HG03139 (cell line): Measurements from ENCODE around the gene BRS3.
"Not testable (repeated sequence)": the region's sequence is repeated elsewhere in the genome, so short reads cannot be mapped to it uniquely, and the experiment has no call there.

Experiments used
- ATAC-seq: cut with Tn5 transposase; IDR thresholded peaks from one replicate; pipeline ENCODE4 v1.9.1; 2021; ENCODE audit not compliant: unreplicated experiment

Gene BRS3

DNA sequence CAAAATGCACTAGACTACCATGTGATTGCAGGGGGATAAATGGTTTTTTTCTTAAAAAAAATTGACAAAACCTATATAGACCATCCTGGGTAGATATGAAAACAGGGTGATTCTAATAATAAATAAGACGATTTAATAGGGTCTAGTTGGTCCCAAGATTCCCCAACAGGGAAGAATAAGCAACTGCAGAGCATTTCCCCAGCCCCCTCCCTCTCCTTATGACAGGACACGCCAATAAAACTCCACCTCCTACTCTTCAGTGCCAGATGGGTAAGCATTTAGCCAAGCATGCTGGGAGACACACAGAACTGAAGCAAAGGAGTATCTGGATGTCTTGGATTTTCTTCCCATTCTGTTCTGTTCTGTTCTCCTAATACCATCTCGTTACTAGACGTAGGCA lies at the start of gene BRS3:
TSS of gene BRS3 (plus strand) at position 301 of the 400 bp plus-strand sequence. CDS start 168 bp downstream, outside the sequence.
- no peak for ATAC-seq

DNA sequence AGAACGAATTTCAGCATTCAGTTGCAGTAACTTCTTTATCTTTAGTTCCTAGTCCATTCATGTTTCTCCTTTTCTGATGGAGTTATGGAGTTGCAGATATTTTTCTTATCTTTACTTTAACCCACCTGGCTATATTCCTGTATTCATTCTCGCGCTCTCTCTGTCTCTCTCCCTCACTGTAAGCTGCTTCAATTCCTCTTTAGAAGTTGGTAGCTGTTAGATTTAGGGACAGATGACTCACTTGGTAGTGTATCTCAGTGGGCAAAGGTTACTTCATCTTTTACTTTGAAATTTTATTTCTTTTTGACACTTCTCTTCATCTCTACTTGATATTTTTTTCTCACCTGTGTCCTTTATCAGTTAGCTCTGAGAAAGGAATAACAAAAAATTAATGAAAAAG lies 49.6 kb upstream of the BRS3 start:
- ATAC-seq, result no peak

- not testable (repeated sequence) for ATAC-seq
Observed at GRCh38 chrX:136445674-136446073, 42.1 kb upstream of the BRS3 start.

- no peak for ATAC-seq
Observed at GRCh38 chrX:136446208-136446607, 41.5 kb upstream of the BRS3 start.

DNA sequence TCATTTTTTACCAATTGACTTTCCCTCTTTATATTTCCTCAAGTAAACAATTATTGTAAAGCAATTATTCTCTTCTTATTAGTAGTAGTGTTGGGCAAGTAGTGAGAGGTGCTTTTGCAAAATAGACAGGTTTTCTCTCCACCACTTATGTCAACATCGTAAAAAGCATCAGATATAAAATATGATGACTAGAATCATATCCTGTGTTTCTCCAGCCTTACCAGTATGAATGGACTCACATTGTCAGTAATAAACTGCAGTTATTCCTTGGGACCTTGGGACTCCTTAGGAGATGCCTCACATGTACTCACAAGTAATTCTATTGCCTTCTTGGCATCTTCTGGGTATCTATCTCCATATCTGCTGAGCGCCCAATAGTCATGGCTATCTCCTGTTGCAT lies 40.4 kb upstream of the BRS3 start:
- no peak for ATAC-seq

DNA sequence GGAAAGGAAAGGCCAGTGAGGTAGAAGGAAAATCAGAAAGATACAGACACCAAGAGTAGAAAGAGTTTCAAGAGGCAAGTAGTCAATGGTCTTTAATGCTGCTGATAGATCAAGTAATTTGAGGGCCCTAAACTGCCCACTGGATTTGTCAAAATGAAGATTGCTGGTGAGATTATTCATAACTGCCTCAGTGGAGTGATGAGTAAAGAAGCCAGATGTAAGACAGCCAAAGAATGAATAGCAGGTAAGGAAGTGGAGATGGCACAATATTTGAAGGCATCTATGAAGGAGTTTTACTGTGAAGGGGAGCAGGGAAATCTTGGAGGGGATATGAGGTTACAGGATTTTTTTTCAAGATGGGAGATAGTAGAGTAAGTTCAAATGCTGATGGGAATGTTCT lies 39.8 kb upstream of the BRS3 start:
- ATAC-seq, result no peak

GRCh38 chrX:136450050-136450830 lies 37.5 kb upstream of the BRS3 start:
- no peak for ATAC-seq

- no peak for ATAC-seq
Observed at GRCh38 chrX:136452614-136453013, 35.1 kb upstream of the BRS3 start.

GRCh38 chrX:136453114-136453513 lies 34.6 kb upstream of the BRS3 start:
- ATAC-seq, result no peak

DNA sequence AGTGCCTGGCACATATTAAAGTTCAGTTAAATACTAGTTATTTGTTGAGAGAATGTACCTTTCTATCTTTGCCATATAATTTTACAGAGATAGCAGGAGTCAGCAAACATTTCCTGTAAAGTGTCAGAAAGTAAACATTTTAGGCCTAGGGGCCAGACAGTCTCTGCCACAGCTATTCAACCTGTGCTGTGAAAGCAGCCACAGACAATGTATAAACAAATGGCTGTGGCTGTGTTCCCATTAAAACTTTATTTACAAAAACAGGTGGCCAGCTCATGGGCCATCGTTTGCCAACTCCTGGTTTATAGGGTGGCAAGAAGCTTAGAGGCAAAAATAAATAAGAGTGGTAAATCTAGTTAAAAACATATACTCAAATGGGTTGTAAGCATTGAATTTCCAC lies 34.0 kb upstream of the BRS3 start:
- no peak for ATAC-seq

GRCh38 chrX:136456133-136456532 lies 31.6 kb upstream of the BRS3 start:
- no peak for ATAC-seq

DNA sequence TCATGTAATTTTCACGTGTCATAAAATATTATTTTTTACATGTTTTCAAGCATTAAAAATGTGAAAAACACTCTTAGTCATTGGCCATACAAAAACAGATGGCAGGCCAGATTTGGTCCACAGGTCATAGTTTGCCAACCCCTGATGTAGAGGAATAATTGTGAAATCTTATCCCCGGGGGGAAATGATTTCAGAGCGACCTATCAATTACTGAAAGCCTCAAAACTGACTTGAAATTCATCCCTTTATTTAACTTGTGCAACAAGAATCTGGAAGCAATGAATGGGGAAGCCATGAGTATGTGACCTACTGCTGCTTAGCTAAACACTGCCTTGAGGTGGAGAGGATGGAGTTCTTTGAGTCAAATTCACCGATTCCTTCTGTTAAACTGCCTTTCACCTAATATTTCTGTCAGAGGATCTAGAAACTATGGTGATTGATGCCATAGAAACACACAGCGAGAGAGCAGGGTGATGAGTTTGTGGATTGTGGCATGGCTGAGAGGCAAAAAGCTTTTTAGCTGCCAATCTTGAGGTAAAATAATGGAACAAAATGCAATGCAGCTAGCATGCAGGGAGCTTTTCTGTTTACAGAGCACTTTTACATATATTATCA lies 30.3 kb upstream of the BRS3 start:
- no peak for ATAC-seq

GRCh38 chrX:136464589-136464988 lies 23.2 kb upstream of the BRS3 start:
- no peak for ATAC-seq

GRCh38 chrX:136467303-136467702 lies 20.4 kb upstream of the BRS3 start:
- no peak for ATAC-seq

- no peak for ATAC-seq
Observed at GRCh38 chrX:136468391-136469103, 19.2 kb upstream of the BRS3 start.

DNA sequence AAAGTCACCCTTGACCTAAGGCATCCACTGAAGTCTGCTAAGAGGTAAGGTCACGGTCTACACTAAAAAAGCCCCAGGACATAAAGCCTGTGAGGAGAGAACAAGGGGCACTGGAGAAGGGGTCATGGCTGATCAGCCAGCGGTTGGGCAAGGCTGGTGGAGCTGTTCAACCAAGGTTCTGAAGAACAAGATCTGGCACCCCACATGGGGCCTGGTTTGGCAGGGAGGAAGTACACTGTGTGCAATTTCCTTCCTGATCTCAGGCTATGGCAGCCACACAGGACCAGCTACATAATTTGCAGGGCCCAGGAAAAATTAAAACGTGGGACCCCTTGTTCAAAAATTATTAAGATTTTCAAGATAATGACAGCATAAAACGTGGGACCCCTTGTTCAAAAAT lies 14.1 kb upstream of the BRS3 start:
- no peak for ATAC-seq

GRCh38 chrX:136475236-136475635 lies 12.5 kb upstream of the BRS3 start:
- no peak for ATAC-seq

DNA sequence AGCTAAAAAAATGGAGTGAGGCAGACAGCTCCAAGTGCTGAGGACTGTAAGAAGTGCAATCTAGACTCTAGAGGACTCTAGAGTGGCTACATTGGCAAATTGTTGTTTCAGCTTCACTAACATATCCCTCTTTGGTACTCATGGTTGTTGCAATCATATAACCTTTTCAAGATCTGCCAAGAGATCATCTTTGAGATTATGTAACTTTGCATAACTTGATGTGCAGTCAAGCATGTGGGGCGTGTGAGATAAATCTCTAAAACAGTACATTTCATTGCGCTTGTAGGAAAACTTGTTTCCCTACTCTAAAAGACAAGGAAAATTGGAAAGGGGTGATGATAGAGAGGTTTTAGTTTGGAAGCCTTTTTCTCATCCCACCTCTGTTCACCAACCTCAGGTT lies 11.2 kb upstream of the BRS3 start:
- no peak for ATAC-seq

GRCh38 chrX:136477026-136477425 lies 10.7 kb upstream of the BRS3 start:
- no peak for ATAC-seq

DNA sequence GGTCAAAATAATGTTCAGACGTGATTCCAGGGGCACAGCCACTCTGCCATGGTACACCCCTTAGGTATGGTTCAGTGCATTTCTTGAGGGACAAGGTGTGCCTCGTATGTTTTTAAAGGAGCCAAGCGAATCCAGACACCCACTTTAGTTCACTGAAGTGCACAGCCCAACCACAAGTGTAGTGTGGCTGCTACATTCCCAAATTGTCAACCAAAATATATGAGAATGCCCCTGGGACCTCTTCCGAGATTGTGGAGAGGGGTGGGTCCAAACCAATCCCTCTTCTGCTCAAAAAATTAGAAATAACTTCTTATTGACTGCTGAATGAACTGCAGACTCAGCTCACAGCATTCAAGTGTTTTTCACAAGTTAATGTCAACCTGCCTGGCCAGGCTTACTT lies 7.4 kb upstream of the BRS3 start:
- ATAC-seq, result no peak

DNA sequence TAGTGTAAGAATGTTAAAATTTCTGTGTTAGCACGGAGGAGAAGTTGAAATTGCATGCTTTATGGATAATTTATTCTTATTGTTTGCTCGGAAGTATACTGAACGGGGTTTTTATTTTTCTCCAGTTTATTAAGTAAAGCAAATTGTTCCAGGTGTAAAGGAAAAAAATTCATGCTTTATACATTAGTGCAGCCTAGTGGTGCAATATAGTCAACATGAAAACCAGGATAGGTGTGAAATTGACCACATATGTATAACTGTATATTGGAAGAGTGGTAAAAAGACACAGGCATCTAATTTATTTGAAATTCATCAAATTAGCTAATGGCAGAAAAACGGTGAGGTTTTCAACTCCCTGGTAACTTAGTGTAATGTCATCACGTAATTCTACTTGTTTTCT lies 959 bp downstream of the BRS3 start:
- ATAC-seq, result no peak

- no peak for ATAC-seq
Observed at GRCh38 chrX:136491832-136492231, 4.1 kb downstream of the BRS3 start.
